ENCODE results near the gene MYLK. TPM values are rescaled to one million over a fixed set of nuclear protein-coding genes. Genes with fewer than 3 reads are reported as not detected.

MYLK gene
- total RNA-seq, 1 donor from 2014 or later = 9.5 TPM

- ATAC-seq = no peak
- DNase-seq = no peak
- intact Hi-C loops (cut with micrococcal nuclease) = no loop called here
Measured at GRCh38 chr3:123781138-123781537, 103.0 kb downstream of the MYLK start.

- no peak for DNase-seq
- no peak for ATAC-seq
- intact Hi-C loops (cut with micrococcal nuclease) = no loop called here
Measured at GRCh38 chr3:123780656-123781055, 103.5 kb downstream of the MYLK start.

GRCh38 chr3:123779655-123780231 is 104.4 kb downstream of the MYLK start:
- DNase-seq = no peak
- ATAC-seq = no peak
- intact Hi-C loops (cut with micrococcal nuclease) = no loop called here

- ATAC-seq (no peak), DNase-seq (no peak)
- intact Hi-C loops (cut with micrococcal nuclease) = no loop called here
Measured at GRCh38 chr3:123778991-123779622, 105.0 kb downstream of the MYLK start.

GRCh38 chr3:123778525-123778924 is 105.6 kb downstream of the MYLK start:
- DNase-seq (no peak), ATAC-seq (no peak)
- intact Hi-C loops (cut with micrococcal nuclease) = no loop called here

- no peak for DNase-seq
- no peak for ATAC-seq
- intact Hi-C loops (cut with micrococcal nuclease) = no loop called here
Measured at GRCh38 chr3:123776071-123776782, 107.9 kb downstream of the MYLK start.

- intact Hi-C loops (cut with micrococcal nuclease) = no loop called here
- ATAC-seq (no peak), DNase-seq (no peak)
Measured at GRCh38 chr3:123774474-123774873, 109.7 kb downstream of the MYLK start.

- DNase-seq (no peak), ATAC-seq (no peak)
- intact Hi-C loops (cut with micrococcal nuclease) = no loop called here
Measured at GRCh38 chr3:123773681-123774431, 110.3 kb downstream of the MYLK start.

- intact Hi-C loops (cut with micrococcal nuclease) = no loop called here
- ATAC-seq = no peak
Measured at GRCh38 chr3:123769356-123769743, 114.8 kb downstream of the MYLK start.

GRCh38 chr3:123768480-123769355 is 115.4 kb downstream of the MYLK start:
- ATAC-seq (no peak), DNase-seq (no peak)
- intact Hi-C loops (cut with micrococcal nuclease) = no loop called here

More at GRCh38 chr3:123769356-123769743, 114.8 kb downstream of the MYLK start:
- DNase-seq = no peak

GRCh38 chr3:123767564-123768292 is 116.4 kb downstream of the MYLK start:
- no peak for DNase-seq
- intact Hi-C loops (cut with micrococcal nuclease) = no loop called here
- ATAC-seq = no peak

- no peak for ATAC-seq
- intact Hi-C loops (cut with micrococcal nuclease) = no loop called here
- no peak for DNase-seq
Measured at GRCh38 chr3:123767009-123767372, 117.1 kb downstream of the MYLK start.

- no peak for DNase-seq
- no peak for ATAC-seq
- intact Hi-C loops (cut with micrococcal nuclease) = no loop called here
Measured at GRCh38 chr3:123766193-123767008, 117.7 kb downstream of the MYLK start.

GRCh38 chr3:123765475-123766128 is 118.5 kb downstream of the MYLK start:
- ATAC-seq (no peak), DNase-seq (no peak)
- intact Hi-C loops (cut with micrococcal nuclease) = no loop called here

GRCh38 chr3:123764647-123765046 is 119.5 kb downstream of the MYLK start:
- DNase-seq (no peak), ATAC-seq (no peak)
- intact Hi-C loops (cut with micrococcal nuclease) = no loop called here

- no peak for DNase-seq
- ATAC-seq = no peak
- intact Hi-C loops (cut with micrococcal nuclease) = no loop called here
Measured at GRCh38 chr3:123762805-123763204, 121.3 kb downstream of the MYLK start.

- intact Hi-C loops (cut with micrococcal nuclease) = no loop called here
- ATAC-seq (no peak), DNase-seq (no peak)
Measured at GRCh38 chr3:123760817-123761216, 123.3 kb downstream of the MYLK start.

Data from left ventricle myocardium superior (tissue), 1 donor.